Measurements from ENCODE around the gene TTC38.
A peak's percentile ranks its signal among the peaks of the same experiment; 100 is the strongest.

The TTC38 gene

DNA sequence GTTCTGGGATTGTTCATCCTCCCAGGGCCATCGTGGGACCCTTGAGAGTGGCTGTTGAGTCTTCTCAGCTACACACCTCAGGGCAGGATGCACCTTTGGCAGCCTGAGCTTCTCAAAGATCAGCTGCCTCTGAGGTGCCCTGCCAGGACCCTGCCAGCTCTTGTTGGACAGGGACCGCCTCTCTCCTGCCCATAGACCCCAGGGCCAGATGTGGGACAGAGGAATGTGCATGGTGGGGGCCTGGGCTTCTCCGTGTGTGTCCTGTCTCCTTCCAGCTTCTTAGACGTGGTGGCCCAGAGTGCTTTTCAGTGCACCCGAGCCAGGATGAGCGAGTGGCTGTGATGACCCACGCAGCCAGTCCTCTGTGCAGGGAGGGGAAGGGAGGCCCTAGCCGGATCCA lies 61.8 kb downstream of the TTC38 start:
- no peak for DNase-seq (ENCODE audit: low spot score)

DNA sequence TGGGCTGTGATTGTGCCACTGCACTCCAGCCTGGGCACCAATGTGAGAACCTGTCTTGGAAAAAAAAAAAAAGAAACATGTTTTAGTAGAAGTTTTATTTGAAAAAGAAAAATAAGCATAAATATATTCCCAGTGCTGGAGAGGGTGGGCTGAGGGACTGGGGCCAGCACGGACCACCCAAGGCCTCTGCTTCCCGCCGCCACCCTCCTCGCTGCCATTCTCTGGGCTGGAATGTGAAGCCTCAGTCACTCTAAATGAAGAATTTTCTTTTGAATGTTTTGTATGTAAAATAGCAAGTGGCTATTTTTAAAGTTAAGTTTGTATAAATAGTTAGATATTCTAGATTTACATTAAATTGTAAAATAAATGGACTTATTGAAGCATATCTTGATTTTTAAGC lies 62.6 kb downstream of the TTC38 start:
- no peak for DNase-seq (ENCODE audit: low spot score)

DNA sequence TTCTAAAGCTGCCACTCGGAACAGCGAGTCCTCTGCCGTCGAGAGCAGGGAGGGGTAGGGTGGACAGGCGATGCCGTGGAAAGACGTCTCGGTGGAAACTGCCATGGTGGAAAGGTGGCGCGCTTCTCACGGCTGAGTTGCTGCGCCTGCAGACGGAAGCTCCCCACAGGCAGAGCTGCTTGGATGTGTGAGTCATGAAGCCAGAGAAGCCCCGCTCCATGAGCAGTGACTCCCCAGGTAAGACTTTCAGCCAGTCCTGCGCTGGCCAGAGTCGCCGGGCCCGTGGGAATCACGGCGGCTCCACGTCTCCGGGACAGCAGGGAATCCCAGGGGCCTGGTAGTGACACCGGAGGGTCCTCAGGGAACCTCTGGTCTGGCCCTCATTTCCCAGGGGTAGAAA lies 63.7 kb downstream of the TTC38 start:
- DNase-seq (ENCODE audit: low spot score): no peak

DNA sequence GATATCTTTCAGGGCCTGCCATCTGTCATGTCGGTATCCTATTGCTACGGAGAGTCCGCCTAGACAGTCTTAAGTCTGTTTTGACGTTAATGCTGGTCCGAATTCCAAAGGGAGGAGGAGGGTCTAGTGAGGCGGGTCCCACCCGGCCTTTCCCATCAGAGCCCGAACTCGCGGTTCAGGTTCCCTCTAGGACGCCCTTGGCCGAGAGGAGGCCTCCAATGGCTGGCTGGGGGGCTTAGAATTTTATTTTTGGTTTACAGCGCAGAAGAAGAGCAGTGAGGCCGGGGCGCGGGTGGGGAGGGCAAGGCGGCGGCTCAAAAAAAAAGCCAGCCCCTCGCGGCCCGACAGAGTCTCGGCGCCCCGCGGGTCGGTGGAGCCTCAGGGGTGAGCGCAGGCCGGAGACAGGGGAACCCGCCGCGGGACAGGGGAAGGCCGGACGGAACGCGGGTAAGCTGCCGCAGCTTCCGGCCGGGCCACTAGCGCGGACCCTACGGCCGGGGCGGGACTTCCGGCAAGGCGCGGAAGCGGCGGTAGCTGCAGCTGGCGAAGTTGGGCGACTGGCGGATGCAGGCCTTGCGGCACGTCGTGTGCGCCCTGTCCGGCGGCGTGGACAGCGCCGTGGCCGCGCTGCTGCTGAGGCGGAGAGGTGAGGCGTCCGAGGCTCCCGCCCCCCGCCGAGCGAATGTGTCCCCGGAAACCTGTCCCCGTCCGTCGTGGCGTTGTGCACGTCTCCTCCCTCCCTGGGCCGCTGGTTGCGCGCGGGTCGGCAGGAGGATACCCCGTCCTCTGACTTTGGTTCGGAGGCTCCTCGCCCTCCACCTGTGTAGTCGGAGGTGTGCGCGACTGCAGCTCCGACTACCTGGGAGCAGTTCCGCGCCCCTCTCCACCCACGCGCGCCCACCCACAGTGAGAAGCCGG lies 67.7 kb downstream of the TTC38 start, which contains the start of gene TRMU:
TSS of gene TRMU (plus strand) at position 514 of the 918 bp plus-strand sequence. CDS start at position 565, 51 bp downstream.
- DNase-seq (ENCODE audit: low spot score): peak; percentile 78

GRCh38 chr22:46336119-46337078 lies 68.6 kb downstream of the TTC38 start:
- no peak for DNase-seq (ENCODE audit: low spot score)

GRCh38 chr22:46337870-46338269 lies 70.1 kb downstream of the TTC38 start:
- no peak for DNase-seq (ENCODE audit: low spot score)

- DNase-seq (ENCODE audit: low spot score): no peak
Observed at GRCh38 chr22:46338636-46339035, 70.8 kb downstream of the TTC38 start.

DNA sequence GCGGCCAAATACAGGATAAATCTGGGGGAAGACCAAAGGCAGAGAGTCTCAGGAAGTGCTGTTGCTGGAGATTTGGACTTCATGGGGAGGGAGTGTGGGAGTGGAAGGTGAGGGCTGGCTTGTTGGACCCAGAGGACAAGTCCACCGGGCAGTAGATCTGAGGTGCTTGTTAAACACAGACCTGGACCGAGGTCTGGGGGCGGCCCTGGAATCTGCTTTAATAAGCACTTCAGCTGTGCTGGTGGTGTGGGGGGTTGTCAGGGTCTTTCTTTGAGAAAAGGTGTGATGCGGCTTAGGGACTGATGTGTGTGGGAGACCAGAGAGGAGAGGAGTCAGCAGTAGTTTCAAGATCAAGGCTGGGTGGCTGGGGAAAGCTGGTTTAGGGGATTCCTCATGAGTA lies 72.1 kb downstream of the TTC38 start:
- no peak for DNase-seq (ENCODE audit: low spot score)

GRCh38 chr22:46340676-46341075 lies 72.9 kb downstream of the TTC38 start:
- no peak for DNase-seq (ENCODE audit: low spot score)
